Activated T-helper 1 cell treated with Interleukin-2 at 50 U/mL for 16 hours (primary cell): ENCODE data around the gene METTL22.

Source experiments
- DNase-seq: peaks from one replicate; pipeline ENCODE4 v3.0.0-alpha.2; 2020; ENCODE audit warnings: low read depth

Gene METTL22

GRCh38 chr16:8621572-8622314 lies at the start of gene METTL22:
Gene METTL22 (plus strand): TSS chr16:8621698. CDS start chr16:8625666, 3,968 bp downstream.
- DNase-seq: peak; percentile 87

GRCh38 chr16:8572063-8572918 lies 49.2 kb upstream of the METTL22 start:
- no peak for DNase-seq

- no peak for DNase-seq
Observed at GRCh38 chr16:8572919-8573724, 48.4 kb upstream of the METTL22 start.

GRCh38 chr16:8575399-8575798 lies 46.1 kb upstream of the METTL22 start:
- DNase-seq: no peak

GRCh38 chr16:8576141-8577004 lies 45.1 kb upstream of the METTL22 start:
- DNase-seq: no peak

- DNase-seq: no peak
Observed at GRCh38 chr16:8577678-8578304, 43.7 kb upstream of the METTL22 start.

GRCh38 chr16:8579559-8579958 lies 41.9 kb upstream of the METTL22 start:
- no peak for DNase-seq

- DNase-seq: no peak
Observed at GRCh38 chr16:8581831-8582580, 39.5 kb upstream of the METTL22 start.

GRCh38 chr16:8583199-8583598 lies 38.3 kb upstream of the METTL22 start:
- no peak for DNase-seq

- no peak for DNase-seq
Observed at GRCh38 chr16:8583732-8584131, 37.8 kb upstream of the METTL22 start.

GRCh38 chr16:8585041-8585440 lies 36.5 kb upstream of the METTL22 start:
- DNase-seq: no peak

- DNase-seq: no peak
Observed at GRCh38 chr16:8585857-8586256, 35.6 kb upstream of the METTL22 start.

- DNase-seq: no peak
Observed at GRCh38 chr16:8587065-8587464, 34.4 kb upstream of the METTL22 start.

- DNase-seq: no peak
Observed at GRCh38 chr16:8588682-8589056, 32.8 kb upstream of the METTL22 start.

- no peak for DNase-seq
Observed at GRCh38 chr16:8589057-8589899, 32.2 kb upstream of the METTL22 start.

GRCh38 chr16:8589900-8590688 lies 31.4 kb upstream of the METTL22 start, which contains the start of gene TMEM114:
Gene TMEM114 (minus strand): TSS chr16:8590511. CDS start chr16:8589838, 673 bp downstream.
- DNase-seq: no peak

GRCh38 chr16:8590811-8591210 lies 30.7 kb upstream of the METTL22 start:
- DNase-seq: no peak

- DNase-seq: no peak
Observed at GRCh38 chr16:8591451-8591850, 30.0 kb upstream of the METTL22 start.
